H9 (cell line): ENCODE data around the gene PRR29. TPM values are rescaled to one million over a fixed set of nuclear protein-coding genes. Genes with fewer than 3 reads are reported as not detected.

Experiments
- DNase-seq: peaks from one replicate; pipeline ENCODE4 v3.0.0-alpha.2; 2017
- H2AFZ ChIP-seq: one replicate; pipeline ENCODE4 v1.6.1; 2013; ENCODE audit warnings: mild to moderate bottlenecking, low read length, control low read depth, moderate library complexity
- H2AK5ac ChIP-seq: 2 replicates; pipeline ENCODE4 v1.6.1; 2013; ENCODE audit warnings: low read length, control low read depth, mixed read lengths; ENCODE audit not compliant: insufficient read length
- H2BK120ac ChIP-seq: one replicate; pipeline ENCODE4 v1.6.1; 2013; ENCODE audit warnings: low read depth, mild to moderate bottlenecking, low read length, control low read depth, inconsistent platforms; ENCODE audit not compliant: poor library complexity, severe bottlenecking
- H2BK12ac ChIP-seq: 2 replicates; pipeline ENCODE4 v1.6.1; 2013; ENCODE audit warnings: low read length, control low read depth, mixed read lengths, low read depth; ENCODE audit not compliant: insufficient read length
- H2BK15ac ChIP-seq: 2 replicates; pipeline ENCODE4 v1.6.1; 2013; ENCODE audit warnings: low read depth, low read length, control low read depth
- H2BK20ac ChIP-seq: one replicate; pipeline ENCODE4 v1.6.1; 2013; ENCODE audit warnings: low read depth, mild to moderate bottlenecking, low read length, control low read depth, inconsistent platforms; ENCODE audit not compliant: poor library complexity, severe bottlenecking
- H2BK5ac ChIP-seq: 2 replicates; pipeline ENCODE4 v1.6.1; 2013; ENCODE audit warnings: low read length, control low read depth, mixed read lengths; ENCODE audit not compliant: insufficient read length
- H3K14ac ChIP-seq: 2 replicates; pipeline ENCODE4 v1.6.1; 2013; ENCODE audit warnings: low read length, control low read depth; ENCODE audit not compliant: insufficient read depth
- H3K18ac ChIP-seq: 2 replicates; pipeline ENCODE4 v1.6.1; 2013; ENCODE audit warnings: low read depth, mild to moderate bottlenecking, mixed read lengths, low read length, control low read depth; ENCODE audit not compliant: insufficient read length
- H3K23ac ChIP-seq: 2 replicates; pipeline ENCODE4 v1.6.1; 2013; ENCODE audit warnings: low read length, control low read depth, mixed read lengths, low read depth; ENCODE audit not compliant: insufficient read length
- H3K23me2 ChIP-seq: 2 replicates; pipeline ENCODE4 v1.6.1; 2013; ENCODE audit warnings: low read depth, mild to moderate bottlenecking, mixed read lengths, low read length, control low read depth; ENCODE audit not compliant: insufficient read length, poor library complexity, severe bottlenecking
- H3K27ac ChIP-seq: 2 replicates; pipeline ENCODE4 v1.5.1; 2013; ENCODE audit warnings: low read length, control low read depth, mixed read lengths, low read depth; ENCODE audit not compliant: insufficient read length
- H3K27me3 ChIP-seq: 2 replicates; pipeline ENCODE4 v1.6.1; 2013; ENCODE audit warnings: low read length, control low read depth, inconsistent platforms; ENCODE audit not compliant: insufficient read depth
- H3K4ac ChIP-seq: 2 replicates; pipeline ENCODE4 v1.6.1; 2013; ENCODE audit warnings: low read depth, mild to moderate bottlenecking, control low read depth, inconsistent platforms, low read length, moderate library complexity
- H3K4me1 ChIP-seq: 2 replicates; pipeline ENCODE4 v1.6.1; 2013; ENCODE audit warnings: low read length, control low read depth, inconsistent platforms; ENCODE audit not compliant: insufficient read depth
- H3K4me2 ChIP-seq: 2 replicates; pipeline ENCODE4 v1.6.1; 2013; ENCODE audit warnings: low read length, control low read depth, mixed read lengths; ENCODE audit not compliant: insufficient read length, insufficient read depth
- H3K56ac ChIP-seq: 2 replicates; pipeline ENCODE4 v1.6.1; 2013; ENCODE audit warnings: low read depth, mild to moderate bottlenecking, mixed read lengths, low read length, control low read depth; ENCODE audit not compliant: insufficient read length
- H3K79me1 ChIP-seq: 2 replicates; pipeline ENCODE4 v1.6.1; 2013; ENCODE audit warnings: low read depth, mild to moderate bottlenecking, moderate library complexity, low read length, control low read depth, inconsistent platforms; ENCODE audit not compliant: insufficient read depth, poor library complexity, severe bottlenecking
- H3K79me2 ChIP-seq: 2 replicates; pipeline ENCODE4 v1.6.1; 2013; ENCODE audit warnings: low read length, control low read depth, inconsistent platforms; ENCODE audit not compliant: insufficient read depth
- H3K9ac ChIP-seq: 2 replicates; pipeline ENCODE4 v1.6.1; 2013; ENCODE audit warnings: low read length, control low read depth, mixed read lengths; ENCODE audit not compliant: insufficient read length; ENCODE audit errors: extremely low read depth
- H3K9me3 ChIP-seq: one replicate; pipeline ENCODE4 v1.6.1; 2013; ENCODE audit warnings: low read depth, low read length, inconsistent platforms; ENCODE audit not compliant: control insufficient read depth
- H3T11ph ChIP-seq: one replicate; pipeline ENCODE4 v1.6.1; 2013; ENCODE audit warnings: mild to moderate bottlenecking, low read length, control low read depth, inconsistent platforms
- H4K20me1 ChIP-seq: one replicate; pipeline ENCODE4 v1.6.1; 2013; ENCODE audit not compliant: control insufficient read depth, insufficient read length, insufficient read depth
- H4K5ac ChIP-seq: 2 replicates; pipeline ENCODE4 v1.6.1; 2013; ENCODE audit warnings: low read depth, mild to moderate bottlenecking, mixed read lengths, low read length, control low read depth; ENCODE audit not compliant: insufficient read length
- H4K8ac ChIP-seq: replicated peaks from 2 replicates; pipeline ENCODE4 v1.6.1; 2013; ENCODE audit warnings: low read length, control low read depth, mixed read lengths, low read depth; ENCODE audit not compliant: insufficient read length
- H4K91ac ChIP-seq: 2 replicates; pipeline ENCODE4 v1.6.1; 2013; ENCODE audit warnings: low read depth, mild to moderate bottlenecking, moderate library complexity, mixed read lengths, low read length, control low read depth; ENCODE audit not compliant: insufficient read length
- H3K27ac Mint-ChIP-seq, 3 experiments: 2 replicates in 2 of 3; 3 replicates in 1 of 3; pipeline ENCODE4 v1.8.0; 2020 to 2021; ENCODE audit warnings: mixed read lengths in 3 of 3, mild to moderate bottlenecking in 1 of 3, moderate library complexity in 1 of 3
- H3K27me3 Mint-ChIP-seq: 2 replicates; pipeline ENCODE4 v1.8.0; 2021; ENCODE audit warnings: low read depth, mild to moderate bottlenecking, moderate library complexity, mixed read lengths
- H3K36me3 Mint-ChIP-seq, 3 experiments: 2 replicates in 2 of 3; 3 replicates in 1 of 3; pipeline ENCODE4 v1.8.0; 2020 to 2021; ENCODE audit warnings: low read depth in 3 of 3, mixed read lengths in 3 of 3; ENCODE audit not compliant: insufficient read depth in 1 of 3
- H3K4me1 Mint-ChIP-seq, 2 experiments: 2 replicates each; pipeline ENCODE4 v1.8.0; 2020; ENCODE audit warnings: mixed read lengths in 2 of 2
- H3K4me3 Mint-ChIP-seq, 2 experiments: 2 replicates in 1 of 2; 3 replicates in 1 of 2; pipeline ENCODE4 v1.8.0; 2020 to 2021; ENCODE audit warnings: mild to moderate bottlenecking in 2 of 2, mixed read lengths in 2 of 2, moderate library complexity in 1 of 2
- H3K9me3 Mint-ChIP-seq, 2 experiments: 2 replicates in 1 of 2; 3 replicates in 1 of 2; pipeline ENCODE4 v1.8.0; 2020; ENCODE audit warnings: mild to moderate bottlenecking in 2 of 2, mixed read lengths in 2 of 2, moderate library complexity in 1 of 2
- WGBS: extraction: QIAGEN DNeasy Blood & Tissue Kit; methylation state at CpG from one replicate; pipeline ENCODE4 v1.1.7; 2013; ENCODE audit warnings: missing lambda C conversion rate, low lambda C conversion rate, mixed read lengths; ENCODE audit not compliant: insufficient read length; ENCODE audit errors: extremely low coverage; 5-methylcytosine and 5-hydroxymethylcytosine counted together
- total RNA-seq: library from RNA; stranded (reverse); gene quantifications from 2 replicates; pipeline ENCODE4 v1.2.1, GENCODE V29; 2021
- TF ChIP-seq, protein P1 (sequence below): fragments of 200-600 bp; sonication (generic); conservative IDR thresholded peaks from 3 replicates; pipeline ENCODE4 v1.8.0; 2021; ENCODE audit warnings: antibody characterized with exemption, mild to moderate bottlenecking

Gene PRR29
- total RNA-seq, 1 experiment from 2014 or later, result 0.87 TPM

DNA sequence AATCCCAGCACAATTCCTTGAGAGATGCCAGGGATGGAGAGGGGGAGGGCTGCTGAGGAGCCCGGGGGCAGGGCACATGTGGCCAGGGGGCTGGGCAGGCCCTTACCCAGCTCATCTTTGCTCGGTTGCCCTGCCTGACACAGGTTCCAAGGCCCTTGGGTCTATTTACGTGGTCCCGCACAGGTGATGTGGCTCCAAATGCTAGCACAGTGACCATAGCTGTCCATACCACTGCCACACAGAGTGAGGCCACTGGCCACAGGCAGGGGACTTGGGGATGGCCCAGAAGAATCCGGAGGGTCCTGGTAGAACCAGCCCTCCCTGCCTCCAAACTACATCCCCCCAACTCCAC lies 10.0 kb upstream of the PRR29 start:
- no CpG with 5 or more reads among the region's 5 CpGs for WGBS

More for the DNA sequence above, 10.0 kb upstream of the PRR29 start:
- no peaks in the 10 kb centered on the region for H3K23me2 ChIP-seq
- no peak overlapping the region for H4K91ac ChIP-seq
- Mint-ChIP-seq H3K4me1 (peaks cover 8 to 26% of the 10 kb centered on the region in 2 experiments), H3K36me3 (no peaks in the 10 kb centered on the region), H3K27me3 (peaks cover 20% of the 10 kb centered on the region), H3K27ac (no peak overlapping the region), H3K4me3 (no peak overlapping the region), H3K9me3 (peaks cover 0 to 2% of the 10 kb centered on the region in 2 experiments; a peak in 3 of 5 replicates)
- no peak overlapping the region for H2BK5ac ChIP-seq
- H3K14ac ChIP-seq, result no peak overlapping the region
- no peaks in the 10 kb centered on the region for H3K79me1 ChIP-seq
- H3K9me3 ChIP-seq, result no peaks in the 10 kb centered on the region
- no peak overlapping the region for H3K9ac ChIP-seq
- no peaks in the 10 kb centered on the region for H4K20me1 ChIP-seq
- no peak overlapping the region for H2BK20ac ChIP-seq
- TF ChIP-seq, protein P1, sequence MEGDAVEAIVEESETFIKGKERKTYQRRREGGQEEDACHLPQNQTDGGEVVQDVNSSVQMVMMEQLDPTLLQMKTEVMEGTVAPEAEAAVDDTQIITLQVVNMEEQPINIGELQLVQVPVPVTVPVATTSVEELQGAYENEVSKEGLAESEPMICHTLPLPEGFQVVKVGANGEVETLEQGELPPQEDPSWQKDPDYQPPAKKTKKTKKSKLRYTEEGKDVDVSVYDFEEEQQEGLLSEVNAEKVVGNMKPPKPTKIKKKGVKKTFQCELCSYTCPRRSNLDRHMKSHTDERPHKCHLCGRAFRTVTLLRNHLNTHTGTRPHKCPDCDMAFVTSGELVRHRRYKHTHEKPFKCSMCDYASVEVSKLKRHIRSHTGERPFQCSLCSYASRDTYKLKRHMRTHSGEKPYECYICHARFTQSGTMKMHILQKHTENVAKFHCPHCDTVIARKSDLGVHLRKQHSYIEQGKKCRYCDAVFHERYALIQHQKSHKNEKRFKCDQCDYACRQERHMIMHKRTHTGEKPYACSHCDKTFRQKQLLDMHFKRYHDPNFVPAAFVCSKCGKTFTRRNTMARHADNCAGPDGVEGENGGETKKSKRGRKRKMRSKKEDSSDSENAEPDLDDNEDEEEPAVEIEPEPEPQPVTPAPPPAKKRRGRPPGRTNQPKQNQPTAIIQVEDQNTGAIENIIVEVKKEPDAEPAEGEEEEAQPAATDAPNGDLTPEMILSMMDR, result no peak
- H4K8ac ChIP-seq, result no peak overlapping the region
- no peak overlapping the region for H2AFZ ChIP-seq
- DNase-seq, result no peak
- no peak overlapping the region for H3T11ph ChIP-seq
- H3K27ac ChIP-seq, result no peak overlapping the region
- no peak overlapping the region for H3K56ac ChIP-seq
- H3K27me3 ChIP-seq, result no peaks in the 10 kb centered on the region
- H2BK15ac ChIP-seq, result no peak overlapping the region
- H3K79me2 ChIP-seq, result no peaks in the 10 kb centered on the region
- H3K4me1 ChIP-seq, result no peaks in the 10 kb centered on the region; the same call in 1 of the 2 replicates
- H3K4me2 ChIP-seq, result no peak overlapping the region
- no peak overlapping the region for H2AK5ac ChIP-seq
- no peak overlapping the region for H3K18ac ChIP-seq
- no peak overlapping the region for H4K5ac ChIP-seq
- no peak overlapping the region for H3K23ac ChIP-seq
- H3K4ac ChIP-seq, result no peak overlapping the region
- no peak overlapping the region for H2BK12ac ChIP-seq
- H2BK120ac ChIP-seq, result no peak overlapping the region
